ENCODE measurements around the gene TACO1. TPM values are rescaled to one million over a fixed set of nuclear protein-coding genes. Genes with fewer than 3 reads are reported as not detected.

Gene TACO1
- total RNA-seq, 1 donor from 2014 or later: 16.1 TPM

DNA sequence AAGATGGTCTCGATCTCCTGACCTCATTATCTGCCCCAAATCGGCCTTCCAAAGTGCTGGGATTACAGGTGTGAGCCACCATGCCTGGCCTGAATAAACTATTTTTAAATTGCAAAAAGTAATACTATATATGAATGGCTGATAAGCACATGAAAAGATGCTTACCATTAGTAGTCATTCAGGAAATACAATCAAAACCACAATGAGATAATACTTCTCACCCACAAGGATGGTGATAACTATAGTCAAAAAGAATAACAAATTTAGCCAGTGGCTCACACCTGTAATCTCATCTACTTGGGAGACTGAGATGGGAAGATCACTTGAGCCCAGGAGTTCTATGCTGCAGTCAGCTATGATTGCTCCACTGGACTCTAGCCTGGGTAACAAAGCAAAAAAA lies 2.4 kb upstream of the TACO1 start:
- Histone ChIP-seq H3K9me3 (no peaks in the 10 kb centered on the region), H3K27me3 (no peaks in the 10 kb centered on the region), H3K4me3 (no peak overlapping the region), H3K27ac (no peak overlapping the region), H3K4me1 (peaks cover 17% of the 10 kb centered on the region), H3K36me3 (peaks cover 15% of the 10 kb centered on the region)
- DNase-seq: no peak
- intact Hi-C loops (cut with DNase I): no loop called here
- TF ChIP-seq, protein P1, sequence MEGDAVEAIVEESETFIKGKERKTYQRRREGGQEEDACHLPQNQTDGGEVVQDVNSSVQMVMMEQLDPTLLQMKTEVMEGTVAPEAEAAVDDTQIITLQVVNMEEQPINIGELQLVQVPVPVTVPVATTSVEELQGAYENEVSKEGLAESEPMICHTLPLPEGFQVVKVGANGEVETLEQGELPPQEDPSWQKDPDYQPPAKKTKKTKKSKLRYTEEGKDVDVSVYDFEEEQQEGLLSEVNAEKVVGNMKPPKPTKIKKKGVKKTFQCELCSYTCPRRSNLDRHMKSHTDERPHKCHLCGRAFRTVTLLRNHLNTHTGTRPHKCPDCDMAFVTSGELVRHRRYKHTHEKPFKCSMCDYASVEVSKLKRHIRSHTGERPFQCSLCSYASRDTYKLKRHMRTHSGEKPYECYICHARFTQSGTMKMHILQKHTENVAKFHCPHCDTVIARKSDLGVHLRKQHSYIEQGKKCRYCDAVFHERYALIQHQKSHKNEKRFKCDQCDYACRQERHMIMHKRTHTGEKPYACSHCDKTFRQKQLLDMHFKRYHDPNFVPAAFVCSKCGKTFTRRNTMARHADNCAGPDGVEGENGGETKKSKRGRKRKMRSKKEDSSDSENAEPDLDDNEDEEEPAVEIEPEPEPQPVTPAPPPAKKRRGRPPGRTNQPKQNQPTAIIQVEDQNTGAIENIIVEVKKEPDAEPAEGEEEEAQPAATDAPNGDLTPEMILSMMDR (IDR thresholded peaks at IDR 0.05): no peak
- ATAC-seq: no peak

DNA sequence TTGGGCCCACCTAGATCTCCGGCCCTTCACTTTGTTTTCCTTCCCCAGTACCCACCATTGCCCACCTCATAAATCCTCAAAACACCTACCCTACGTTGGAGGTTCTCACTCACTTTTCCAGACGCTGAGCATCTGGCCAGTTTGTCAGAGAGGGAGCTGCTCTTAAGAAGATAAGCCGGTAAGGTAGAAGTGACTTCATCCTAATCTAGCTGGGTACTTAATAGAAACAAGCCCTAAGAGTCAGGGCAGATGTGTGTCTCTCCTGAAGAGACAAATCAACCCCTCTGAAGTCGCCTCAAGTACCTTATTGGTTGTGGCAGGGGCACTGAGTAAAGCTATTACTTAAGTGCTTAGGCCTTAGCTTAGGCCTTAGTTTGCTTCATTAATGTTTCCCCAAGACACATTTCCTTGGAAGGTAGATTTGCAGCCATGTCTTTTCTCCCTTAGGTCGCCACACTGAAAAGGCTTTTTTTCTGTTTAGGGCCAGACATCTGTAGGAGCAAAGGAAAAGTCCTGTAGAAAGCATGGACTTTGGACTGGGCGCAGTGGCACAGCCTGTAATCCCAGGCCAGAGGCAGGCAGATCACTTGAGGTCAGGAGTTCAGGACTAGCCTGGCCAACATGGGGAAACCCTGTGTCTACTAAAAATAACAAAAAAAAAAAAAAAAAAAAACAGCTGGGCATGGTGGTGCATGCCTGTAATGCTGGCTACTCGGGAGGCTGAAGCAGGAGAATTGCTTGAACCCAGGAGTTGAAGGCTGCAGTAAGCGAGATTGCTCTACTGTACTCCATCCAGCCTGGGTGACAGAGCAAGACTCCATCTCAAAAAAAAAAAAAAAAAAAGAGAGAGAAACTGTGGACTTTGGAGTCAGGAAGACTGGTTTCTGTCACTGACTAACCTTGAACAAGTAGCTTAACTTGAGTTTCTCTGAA lies 1.0 kb downstream of the TACO1 start:
- peaks cover 17% of the 10 kb centered on the region for H3K4me1 ChIP-seq
- intact Hi-C loops (cut with DNase I): no loop called here
- H3K27me3 ChIP-seq: no peaks in the 10 kb centered on the region
- peak overlapping the region; percentile 97 for H3K4me3 ChIP-seq
- H3K9me3 ChIP-seq: no peaks in the 10 kb centered on the region
- ATAC-seq (no peak), DNase-seq (no peak)
- H3K27ac ChIP-seq: peak overlapping the region; percentile 85
- peaks cover 28% of the 10 kb centered on the region for H3K36me3 ChIP-seq
- TF ChIP-seq, protein P1 (IDR thresholded peaks at IDR 0.05): no peak

DNA sequence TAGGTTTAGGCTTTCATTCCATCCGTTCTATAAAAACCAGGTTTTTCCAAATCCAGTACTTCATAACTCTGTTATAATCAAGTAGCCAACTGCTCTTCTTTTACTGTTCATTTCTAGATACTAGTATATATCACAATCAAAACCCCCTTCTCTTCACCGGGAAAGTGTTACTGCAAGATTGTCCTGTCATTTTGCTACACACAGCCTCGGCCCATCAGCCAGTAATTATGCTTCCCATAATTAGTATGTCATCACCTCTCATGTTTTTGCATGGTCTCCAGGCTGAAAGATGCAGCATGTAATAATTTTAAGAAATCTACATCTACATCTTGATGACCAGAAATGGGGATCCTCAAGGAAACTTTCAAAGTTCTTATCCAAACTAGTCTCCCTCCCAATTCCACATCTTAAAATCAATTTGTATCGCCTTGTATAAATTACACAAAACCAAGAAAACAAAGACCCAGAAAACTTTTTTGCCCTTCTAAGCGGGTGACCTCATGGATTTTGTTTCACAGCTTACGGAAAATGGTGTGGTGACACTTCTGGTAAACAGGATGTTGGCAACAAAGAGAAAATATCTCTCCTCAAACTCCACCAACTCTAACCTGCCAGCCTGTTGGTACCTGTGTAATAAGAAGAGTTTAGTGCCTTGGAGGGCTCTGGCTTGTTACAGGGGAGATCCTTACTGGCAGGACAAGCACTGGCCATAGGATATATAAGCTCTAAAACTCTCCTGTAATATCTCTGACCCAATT lies 9.3 kb downstream of the TACO1 start:
- DNase-seq (no peak), ATAC-seq (no peak)
- no peak overlapping the region for H3K4me3 ChIP-seq
- H3K4me1 ChIP-seq: no peaks in the 10 kb centered on the region
- no peaks in the 10 kb centered on the region for H3K27me3 ChIP-seq
- no peaks in the 10 kb centered on the region for H3K9me3 ChIP-seq
- intact Hi-C loops (cut with DNase I): no loop called here
- peaks cover 61% of the 10 kb centered on the region for H3K36me3 ChIP-seq
- TF ChIP-seq, protein P1 (IDR thresholded peaks at IDR 0.05): no peak
- H3K27ac ChIP-seq: no peak overlapping the region

DNA sequence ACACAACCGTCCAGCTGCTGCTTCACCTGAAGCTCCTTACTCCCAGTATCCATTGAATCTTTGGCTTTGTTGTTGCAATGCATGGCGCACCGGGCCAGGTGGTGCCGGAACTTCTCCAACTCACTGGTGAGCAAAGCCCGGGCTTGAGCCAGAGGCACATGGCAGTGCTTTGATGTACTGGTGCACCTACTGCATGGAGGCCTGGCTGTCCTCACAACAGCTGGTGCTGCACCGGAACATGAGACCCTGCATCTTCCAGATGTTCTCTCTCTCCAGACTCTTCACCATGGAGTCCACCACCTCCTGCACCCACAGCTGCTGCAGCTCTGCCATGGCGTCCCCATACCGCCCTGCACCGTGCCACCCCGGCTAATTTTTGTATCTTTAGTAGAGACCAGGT lies 10.2 kb downstream of the TACO1 start:
- H3K36me3 ChIP-seq: peaks cover 53% of the 10 kb centered on the region
- no peak overlapping the region for H3K4me3 ChIP-seq
- no peak for ATAC-seq
- H3K27me3 ChIP-seq: no peaks in the 10 kb centered on the region
- no peak for DNase-seq
- intact Hi-C loops (cut with DNase I): no loop called here
- no peak overlapping the region for H3K27ac ChIP-seq
- no peaks in the 10 kb centered on the region for H3K4me1 ChIP-seq
- H3K9me3 ChIP-seq: no peaks in the 10 kb centered on the region
- TF ChIP-seq, protein P1 (IDR thresholded peaks at IDR 0.05): no peak

DNA sequence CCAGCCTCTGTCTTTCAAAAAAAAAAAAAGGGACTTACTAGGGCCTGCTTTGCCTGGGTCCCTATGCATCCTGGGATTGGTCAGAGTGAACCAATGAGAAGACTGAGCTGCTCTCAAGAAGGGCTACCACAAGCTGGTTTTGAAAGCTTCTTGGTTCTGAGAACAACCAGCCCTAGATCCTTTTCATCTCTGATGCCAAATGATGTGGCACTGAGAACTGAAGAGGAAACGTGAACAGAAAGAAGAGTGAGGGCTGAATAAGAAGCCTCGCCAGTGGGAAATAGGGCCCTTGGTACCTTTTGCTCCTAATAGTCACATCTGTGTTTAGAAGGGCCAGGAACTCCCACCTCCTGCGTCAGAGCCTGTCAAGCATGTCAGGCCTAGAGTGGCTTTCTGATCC lies 10.7 kb downstream of the TACO1 start:
- intact Hi-C loops (cut with DNase I): no loop called here
- no peak overlapping the region for H3K4me3 ChIP-seq
- H3K36me3 ChIP-seq: peaks cover 48% of the 10 kb centered on the region

More for the DNA sequence above, 10.7 kb downstream of the TACO1 start:
- TF ChIP-seq, protein P1 (IDR thresholded peaks at IDR 0.05): no peak
- Histone ChIP-seq H3K27me3 (no peaks in the 10 kb centered on the region), H3K4me1 (no peaks in the 10 kb centered on the region), H3K27ac (no peak overlapping the region), H3K9me3 (no peaks in the 10 kb centered on the region)
- DNase-seq: no peak
- no peak for ATAC-seq
